SU-DHL-6 (cell line): ENCODE results near the gene RETN.

Source experiments
- H2AFZ ChIP-seq: fragments of 200-600 bp; sonication (generic); 2 replicates; pipeline ENCODE4 v1.6.1; 2014; ENCODE audit warnings: low read depth, mild to moderate bottlenecking, moderate library complexity, mixed read lengths, antibody characterized with exemption, low read length; ENCODE audit not compliant: severe bottlenecking
- H3F3A ChIP-seq: fragments of 200-600 bp; shearing (Covaris generic); 2 replicates; pipeline ENCODE4 v1.6.0; 2016; ENCODE audit warnings: antibody characterized with exemption, mild to moderate bottlenecking; ENCODE audit not compliant: insufficient read depth
- H3K27ac ChIP-seq: fragments of 200-600 bp; sonication (generic); 2 replicates; pipeline ENCODE4 v1.5.1; 2016; ENCODE audit warnings: low read depth, mild to moderate bottlenecking, low read length, moderate library complexity, mixed read lengths
- H3K27me3 ChIP-seq: fragments of 200-600 bp; sonication (generic), shearing (Covaris generic); 2 replicates; pipeline ENCODE4 v1.6.0; 2014; ENCODE audit warnings: mild to moderate bottlenecking, low read length
- H3K36me3 ChIP-seq: fragments of 200-600 bp; sonication (generic); 2 replicates; pipeline ENCODE4 v1.6.1; 2014; ENCODE audit warnings: mild to moderate bottlenecking, low read length, mixed read lengths
- H3K4me2 ChIP-seq: fragments of 300-600, 200-600 bp; shearing (Covaris generic), sonication (generic); 2 replicates; pipeline ENCODE4 v1.6.0; 2014; ENCODE audit warnings: low read length, low read depth, mild to moderate bottlenecking; ENCODE audit not compliant: poor library complexity, severe bottlenecking
- H3K4me3 ChIP-seq: fragments of 200-600 bp; sonication (generic); 2 replicates; pipeline ENCODE4 v1.5.1; 2014; ENCODE audit warnings: antibody characterized with exemption, low read length, mild to moderate bottlenecking, mixed read lengths; ENCODE audit not compliant: insufficient read depth, poor library complexity, severe bottlenecking
- H3K79me2 ChIP-seq: fragments of 200-600 bp; sonication (generic); 2 replicates; pipeline ENCODE4 v1.6.1; 2014; ENCODE audit warnings: mild to moderate bottlenecking, low read length, moderate library complexity; ENCODE audit not compliant: insufficient read depth
- H3K9ac ChIP-seq: fragments of 200-600 bp; sonication (generic); 2 replicates; pipeline ENCODE4 v1.7.0; 2014; ENCODE audit warnings: mild to moderate bottlenecking, low read length
- H3K9me2 ChIP-seq: fragments of 200-600 bp; sonication (generic); replicated peaks from 2 replicates; pipeline ENCODE4 v1.6.1; 2014; ENCODE audit warnings: low read length; ENCODE audit not compliant: insufficient read depth
- H3K9me3 ChIP-seq: fragments of 200-600 bp; sonication (generic); 2 replicates; pipeline ENCODE4 v1.6.1; 2014; ENCODE audit warnings: low read length, mixed read lengths; ENCODE audit not compliant: insufficient read depth
- H4K20me1 ChIP-seq: fragments of 200-600 bp; sonication (generic); 2 replicates; pipeline ENCODE4 v1.6.1; 2014; ENCODE audit warnings: low read depth, mild to moderate bottlenecking, antibody characterized with exemption, low read length, moderate library complexity, mixed read lengths
- EZH2phosphoT487 ChIP-seq: fragments of 200-600 bp; sonication (generic), shearing (Covaris generic); conservative IDR thresholded peaks from 2 replicates; pipeline ENCODE4 v1.6.1; 2018; ENCODE audit warnings: mild to moderate bottlenecking, antibody characterized with exemption, low read length, moderate library complexity, mixed read lengths
- TF ChIP-seq, protein P1 (sequence below): fragments of 200-600 bp; sonication (generic); IDR thresholded peaks from one replicate; pipeline ENCODE4 v1.5.1; 2017; ENCODE audit warnings: antibody characterized with exemption, mild to moderate bottlenecking, low read length, moderate library complexity; ENCODE audit not compliant: insufficient read depth, poor library complexity, severe bottlenecking

Gene RETN

GRCh38 chr19:7622933-7623685, 45.7 kb upstream of the RETN start:
- Histone ChIP-seq H3K9me3 (no peaks in the 10 kb centered on the region), H4K20me1 (no peaks in the 10 kb centered on the region), H2AFZ (no peak overlapping the region), H3K9me2 (no peaks in the 10 kb centered on the region), H3K36me3 (no peaks in the 10 kb centered on the region), H3K4me3 (no peak overlapping the region), H3F3A (no peaks in the 10 kb centered on the region), H3K27ac (no peak overlapping the region), H3K9ac (no peak overlapping the region), H3K27me3 (no peaks in the 10 kb centered on the region), H3K79me2 (peaks cover 17% of the 10 kb centered on the region), H3K4me2 (no peak overlapping the region)
- TF ChIP-seq EZH2phosphoT487: no peak
- TF ChIP-seq, protein P1, sequence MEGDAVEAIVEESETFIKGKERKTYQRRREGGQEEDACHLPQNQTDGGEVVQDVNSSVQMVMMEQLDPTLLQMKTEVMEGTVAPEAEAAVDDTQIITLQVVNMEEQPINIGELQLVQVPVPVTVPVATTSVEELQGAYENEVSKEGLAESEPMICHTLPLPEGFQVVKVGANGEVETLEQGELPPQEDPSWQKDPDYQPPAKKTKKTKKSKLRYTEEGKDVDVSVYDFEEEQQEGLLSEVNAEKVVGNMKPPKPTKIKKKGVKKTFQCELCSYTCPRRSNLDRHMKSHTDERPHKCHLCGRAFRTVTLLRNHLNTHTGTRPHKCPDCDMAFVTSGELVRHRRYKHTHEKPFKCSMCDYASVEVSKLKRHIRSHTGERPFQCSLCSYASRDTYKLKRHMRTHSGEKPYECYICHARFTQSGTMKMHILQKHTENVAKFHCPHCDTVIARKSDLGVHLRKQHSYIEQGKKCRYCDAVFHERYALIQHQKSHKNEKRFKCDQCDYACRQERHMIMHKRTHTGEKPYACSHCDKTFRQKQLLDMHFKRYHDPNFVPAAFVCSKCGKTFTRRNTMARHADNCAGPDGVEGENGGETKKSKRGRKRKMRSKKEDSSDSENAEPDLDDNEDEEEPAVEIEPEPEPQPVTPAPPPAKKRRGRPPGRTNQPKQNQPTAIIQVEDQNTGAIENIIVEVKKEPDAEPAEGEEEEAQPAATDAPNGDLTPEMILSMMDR: no peak

DNA sequence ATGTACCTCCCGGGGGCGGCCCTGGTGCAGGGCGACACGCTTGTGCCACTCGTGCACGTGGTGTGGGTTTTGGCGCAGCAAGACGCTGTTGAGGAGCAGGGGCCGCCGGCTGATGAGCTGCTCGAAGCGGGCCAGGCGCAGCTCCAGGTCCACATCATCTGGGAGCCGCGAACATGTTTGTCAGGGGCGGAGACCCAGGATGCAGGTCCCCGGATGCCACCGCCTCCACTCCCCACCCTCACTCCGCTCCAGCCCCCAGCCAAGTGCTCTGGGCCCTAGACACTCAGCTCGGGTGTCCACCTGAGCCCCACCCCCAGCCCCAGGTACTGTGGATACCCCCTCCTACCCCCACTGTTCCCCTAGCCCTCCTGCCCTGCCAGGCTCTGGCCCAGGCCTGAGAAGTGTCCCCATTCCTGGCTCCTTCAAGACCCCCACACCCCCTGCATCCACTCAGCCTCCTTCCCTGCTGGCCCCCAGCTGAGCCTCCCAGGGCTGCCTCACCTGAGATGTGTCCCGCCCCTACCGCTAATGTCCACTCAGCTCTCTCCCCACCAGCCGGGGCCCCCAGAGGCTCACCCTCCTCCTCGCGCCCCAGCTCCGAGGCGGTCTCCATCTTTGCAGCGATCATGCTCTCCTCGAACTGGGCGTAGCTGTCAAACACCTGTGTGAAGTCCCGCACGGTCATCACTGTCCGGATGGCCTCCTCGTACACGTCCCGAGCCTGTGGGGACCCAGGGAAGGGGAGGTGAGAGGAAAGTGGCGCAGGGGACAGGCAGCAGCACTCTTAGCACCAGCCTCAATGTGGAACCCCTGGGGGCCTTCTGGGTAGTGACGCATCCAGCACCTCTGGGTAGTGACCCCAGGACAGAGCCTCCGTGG, 44.9 kb upstream of the RETN start:
- Histone ChIP-seq H4K20me1 (no peaks in the 10 kb centered on the region), H3K27me3 (no peaks in the 10 kb centered on the region), H3K36me3 (no peaks in the 10 kb centered on the region), H3K27ac (no peak overlapping the region), H3K4me2 (no peak overlapping the region), H3K4me3 (no peak overlapping the region), H2AFZ (no peak overlapping the region), H3K79me2 (peaks cover 25% of the 10 kb centered on the region), H3F3A (no peaks in the 10 kb centered on the region), H3K9me2 (no peaks in the 10 kb centered on the region), H3K9ac (no peak overlapping the region), H3K9me3 (no peaks in the 10 kb centered on the region)
- TF ChIP-seq, protein P1: no peak
- TF ChIP-seq EZH2phosphoT487: no peak

- no peaks in the 10 kb centered on the region for H3F3A ChIP-seq
- H3K79me2 ChIP-seq: peaks cover 31% of the 10 kb centered on the region
- H3K27ac ChIP-seq: no peak overlapping the region
- H3K9ac ChIP-seq: no peak overlapping the region
- H3K9me3 ChIP-seq: no peaks in the 10 kb centered on the region
- H3K36me3 ChIP-seq: no peaks in the 10 kb centered on the region
- no peaks in the 10 kb centered on the region for H3K9me2 ChIP-seq
- no peak overlapping the region for H2AFZ ChIP-seq
- H3K4me2 ChIP-seq: no peak overlapping the region
- no peak for TF ChIP-seq EZH2phosphoT487
- TF ChIP-seq, protein P1: no peak
- no peaks in the 10 kb centered on the region for H4K20me1 ChIP-seq
- H3K4me3 ChIP-seq: no peak overlapping the region
- no peaks in the 10 kb centered on the region for H3K27me3 ChIP-seq
Measured at GRCh38 chr19:7624810-7625209, 44.0 kb upstream of the RETN start.
